ENCODE measurements around the gene ARHGEF40. TPM values are rescaled to one million over a fixed set of nuclear protein-coding genes. Genes with fewer than 3 reads are reported as not detected.

The ARHGEF40 gene
- total RNA-seq, 1 donor from 2014 or later: 4.1 TPM

DNA sequence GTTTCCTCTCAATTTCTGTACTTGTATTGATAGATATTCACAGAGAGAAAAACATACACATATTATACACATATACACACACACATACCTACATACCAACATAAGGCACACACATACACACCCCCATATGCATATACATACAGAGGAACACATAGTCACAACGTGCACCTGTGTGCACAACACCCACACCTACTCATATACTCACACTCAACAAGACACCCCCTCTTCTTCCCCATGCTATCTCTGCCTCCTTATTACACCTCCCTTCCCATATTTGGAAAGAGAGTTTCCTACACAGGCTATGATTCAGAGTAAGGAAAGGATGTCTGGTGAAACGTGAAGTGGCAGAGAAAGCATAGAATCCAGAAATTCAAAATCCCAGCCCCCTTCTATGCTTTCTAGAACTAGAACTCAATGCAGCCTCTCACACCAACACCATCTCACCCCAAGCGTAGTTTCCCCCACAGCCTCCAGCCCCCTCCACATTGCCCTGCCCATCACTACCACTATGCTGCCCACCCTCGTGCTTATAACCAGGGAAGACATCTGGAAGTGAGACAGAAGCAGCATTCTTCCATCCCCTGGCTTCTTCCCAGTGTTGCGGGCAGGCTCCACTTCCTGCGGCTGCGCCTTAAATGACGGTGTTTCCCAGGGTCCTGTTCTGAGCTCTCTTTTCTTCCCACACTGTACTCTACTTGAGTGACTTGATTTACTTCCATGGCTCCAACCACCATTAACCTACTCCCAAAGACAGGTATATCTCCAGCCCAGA is 10.1 kb upstream of the ARHGEF40 start:
- no peak for DNase-seq (ENCODE audit: low read depth, low spot score)

DNA sequence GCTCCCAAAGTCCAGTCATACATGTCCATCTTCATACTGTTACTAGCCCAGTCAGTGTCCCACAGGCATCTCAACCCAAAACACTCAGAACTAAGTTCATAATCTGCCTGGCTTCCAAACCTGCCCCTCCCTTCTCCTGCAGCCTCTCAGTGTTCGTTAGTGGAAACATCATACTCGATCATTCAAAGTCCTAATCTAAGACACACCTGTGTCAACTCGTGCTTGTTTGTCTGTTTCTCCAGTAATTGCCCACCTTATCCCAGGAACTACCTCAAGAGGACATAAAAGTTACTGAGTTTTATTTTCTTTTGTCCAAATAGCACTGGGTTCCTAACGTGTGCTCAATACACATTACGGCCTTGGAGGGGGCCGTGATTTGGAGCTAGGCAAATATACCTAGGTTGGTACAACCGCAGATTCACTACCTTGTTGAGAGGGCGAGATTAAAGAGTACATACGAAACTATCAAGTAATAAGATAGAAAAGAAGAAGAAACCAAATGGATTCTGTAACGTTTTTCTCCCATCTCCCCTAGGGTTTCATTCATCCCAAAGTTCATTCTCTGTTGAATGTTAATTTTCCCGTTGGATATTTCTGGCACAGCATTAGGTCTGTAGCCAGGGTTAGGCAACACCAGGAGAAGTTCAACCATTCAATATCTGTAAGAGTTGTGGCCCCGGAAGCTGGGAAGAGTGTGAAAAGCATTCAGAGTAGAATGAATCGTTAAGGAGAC is 9.3 kb upstream of the ARHGEF40 start:
- DNase-seq (ENCODE audit: low read depth, low spot score): no peak

DNA sequence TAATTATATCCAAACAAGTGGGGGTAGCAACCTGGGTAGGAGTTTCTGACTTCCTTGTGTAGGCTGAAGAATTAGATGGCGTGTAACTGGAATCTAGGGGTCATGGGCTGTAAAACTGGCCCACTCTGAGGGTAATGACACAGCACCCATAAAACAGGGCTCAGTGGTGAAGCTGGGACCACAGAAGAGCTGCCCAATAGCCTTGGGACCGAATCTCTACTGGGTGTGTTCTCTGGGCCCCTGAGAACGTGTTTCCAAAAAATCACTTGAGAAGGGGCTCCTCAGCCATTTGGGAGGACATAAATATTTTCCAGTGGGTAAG is 8.8 kb upstream of the ARHGEF40 start:
- DNase-seq (ENCODE audit: low read depth, low spot score): no peak

DNA sequence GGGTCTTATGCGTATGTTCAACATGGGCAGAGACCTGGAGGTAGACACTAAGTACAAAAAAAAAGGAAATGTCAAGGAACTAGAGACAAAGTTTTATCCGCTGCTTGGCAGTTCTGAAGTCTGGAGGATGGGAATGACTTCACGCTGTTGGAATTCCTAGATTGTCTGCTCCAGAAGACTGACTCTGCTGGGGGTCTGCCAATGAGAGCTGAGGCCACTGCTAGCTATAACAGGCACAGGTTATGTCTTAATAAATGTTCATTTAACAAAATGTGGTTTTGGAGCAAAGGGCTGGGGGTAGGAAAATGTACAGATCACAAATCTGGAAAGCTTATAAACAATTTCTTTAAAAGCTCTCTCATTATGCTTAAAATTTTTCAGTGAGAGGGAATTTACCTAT is 6.6 kb upstream of the ARHGEF40 start:
- no peak for DNase-seq (ENCODE audit: low read depth, low spot score)

DNA sequence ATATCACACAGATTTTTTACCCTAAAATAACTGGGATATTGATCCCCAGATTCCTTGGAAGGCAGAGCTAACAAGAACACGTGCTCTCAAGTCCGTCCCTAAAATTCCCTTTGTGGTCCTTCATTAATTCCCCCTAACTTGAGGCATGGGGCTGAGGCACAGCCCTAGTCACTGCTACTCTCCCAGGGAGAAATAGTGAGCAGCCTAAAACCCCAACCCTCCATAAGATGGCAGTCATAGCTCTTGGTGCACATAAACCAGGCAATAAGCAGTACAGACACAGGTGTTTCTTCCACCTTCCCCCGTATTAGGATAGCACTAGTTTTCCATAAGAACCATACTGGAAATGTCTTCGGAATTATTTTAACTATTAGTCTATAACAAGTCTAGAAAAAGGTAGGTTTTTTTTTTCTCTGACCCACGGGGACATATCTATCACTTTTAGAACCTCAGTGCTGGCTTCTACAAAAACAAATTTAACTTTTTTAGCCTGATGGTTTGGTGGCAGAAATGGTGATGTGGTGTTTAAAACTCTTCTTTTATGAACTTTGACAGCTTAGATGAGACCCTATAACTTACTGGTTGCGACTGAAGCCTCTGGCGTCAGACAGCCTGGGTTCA is 3.1 kb upstream of the ARHGEF40 start:
- no peak for DNase-seq (ENCODE audit: low read depth, low spot score)

DNA sequence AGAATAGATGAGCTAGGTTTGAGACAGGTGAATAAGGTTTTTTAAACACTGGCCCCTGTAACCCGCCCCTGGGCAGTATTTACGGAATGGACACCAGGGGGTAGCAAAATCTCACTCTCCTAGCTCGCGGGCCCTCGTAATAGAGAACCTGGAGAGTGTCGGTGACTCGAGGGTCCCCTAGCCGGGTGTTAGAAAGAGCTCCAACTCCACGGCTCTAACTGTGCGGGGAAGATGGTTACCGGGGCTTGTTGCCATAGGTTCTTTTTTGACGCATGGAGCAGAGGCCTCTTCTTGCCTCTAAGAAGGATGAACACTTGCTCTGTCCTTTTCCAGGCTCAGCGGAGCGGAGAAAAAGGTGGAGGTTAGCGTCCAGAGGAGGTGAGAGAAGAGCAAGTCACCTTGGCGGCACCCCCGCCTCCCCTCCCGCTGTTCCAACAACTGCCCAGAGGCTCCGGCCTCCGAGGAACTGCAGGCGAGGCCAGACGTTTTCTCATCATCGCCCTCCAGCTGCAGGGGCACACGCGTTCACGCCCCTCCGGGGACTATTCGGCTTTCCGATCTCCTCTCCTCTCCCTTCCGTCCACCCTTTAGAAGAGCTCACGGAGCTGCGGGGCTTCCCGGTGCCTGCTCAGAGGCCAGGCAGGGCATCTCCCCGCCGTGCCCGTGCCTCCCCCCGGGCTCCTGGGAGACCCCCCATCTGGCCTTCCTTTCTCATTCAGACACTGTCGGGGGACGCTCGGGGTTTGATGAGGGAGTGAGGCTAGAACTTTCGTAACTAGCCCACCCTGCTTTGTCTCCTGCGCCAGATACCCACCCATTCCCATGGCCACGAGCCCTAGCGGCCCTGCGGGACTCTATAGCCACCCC is 1.4 kb upstream of the ARHGEF40 start:
- no peak for DNase-seq (ENCODE audit: low read depth, low spot score)

DNA sequence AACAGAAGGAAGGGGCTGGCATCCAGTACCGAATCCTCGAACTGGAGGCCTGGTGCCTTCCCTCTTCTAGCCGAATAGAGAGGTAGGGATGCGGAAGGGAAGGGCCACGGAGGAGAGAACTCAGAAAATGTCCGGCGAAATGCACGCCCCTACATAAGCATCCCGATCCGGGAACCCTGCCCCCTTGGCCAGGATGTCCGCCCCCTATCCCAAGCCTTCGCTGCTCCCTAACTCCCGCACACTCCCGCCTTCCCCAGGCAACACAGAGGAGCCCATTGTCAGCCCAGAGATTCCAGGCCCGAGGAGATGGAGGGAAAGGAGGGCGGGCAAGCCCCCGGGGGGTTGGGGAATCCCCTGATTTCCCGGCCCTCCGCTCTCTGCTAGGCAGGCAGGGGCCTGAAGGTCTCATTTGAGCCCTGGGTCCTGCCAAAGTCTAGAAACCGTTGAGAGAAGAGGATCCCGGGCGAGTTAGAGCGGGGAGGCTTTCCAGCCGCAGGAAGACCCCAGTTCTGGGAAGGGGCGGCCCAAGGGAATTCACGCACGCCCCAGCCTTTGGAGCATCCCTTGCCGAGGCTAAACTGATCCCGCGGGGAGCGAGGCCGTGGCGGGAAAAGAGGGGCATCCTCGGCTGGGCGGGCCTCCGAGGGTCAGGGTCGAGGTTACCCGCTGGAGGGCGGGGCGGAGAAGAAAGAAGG is 569 bp upstream of the ARHGEF40 start:
- DNase-seq (ENCODE audit: low read depth, low spot score): no peak

DNA sequence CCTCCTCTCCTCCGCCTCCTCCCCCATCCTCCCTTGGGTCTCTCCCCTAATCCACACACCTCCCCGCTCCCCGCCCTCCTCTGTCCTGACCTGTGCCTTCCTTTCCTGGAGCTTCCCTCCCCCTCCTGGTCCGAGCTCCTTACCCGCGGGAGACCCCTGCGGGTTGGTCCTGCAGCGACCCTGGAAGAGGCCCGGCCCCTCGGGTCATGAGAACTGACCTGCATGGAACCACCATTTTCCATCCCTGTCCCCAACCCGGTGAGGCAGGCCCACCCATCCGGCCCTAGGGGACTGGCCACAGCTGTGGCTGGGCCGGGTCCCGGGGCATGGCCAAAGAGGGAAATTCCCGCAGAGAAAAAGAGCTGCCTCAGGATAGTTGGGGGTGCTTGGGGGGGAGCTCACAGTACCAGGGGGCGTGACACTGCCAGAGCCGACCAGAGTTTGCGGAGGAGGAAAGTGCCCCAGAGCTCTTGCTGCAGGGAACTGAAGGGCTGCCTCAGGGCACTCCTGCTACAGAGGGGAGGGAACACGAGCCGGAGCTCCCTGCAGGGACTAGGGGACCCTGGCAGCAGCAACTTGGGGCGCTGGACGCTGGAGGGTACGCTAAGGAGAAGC is 613 bp downstream of the ARHGEF40 start:
- no peak for DNase-seq (ENCODE audit: low read depth, low spot score)

DNA sequence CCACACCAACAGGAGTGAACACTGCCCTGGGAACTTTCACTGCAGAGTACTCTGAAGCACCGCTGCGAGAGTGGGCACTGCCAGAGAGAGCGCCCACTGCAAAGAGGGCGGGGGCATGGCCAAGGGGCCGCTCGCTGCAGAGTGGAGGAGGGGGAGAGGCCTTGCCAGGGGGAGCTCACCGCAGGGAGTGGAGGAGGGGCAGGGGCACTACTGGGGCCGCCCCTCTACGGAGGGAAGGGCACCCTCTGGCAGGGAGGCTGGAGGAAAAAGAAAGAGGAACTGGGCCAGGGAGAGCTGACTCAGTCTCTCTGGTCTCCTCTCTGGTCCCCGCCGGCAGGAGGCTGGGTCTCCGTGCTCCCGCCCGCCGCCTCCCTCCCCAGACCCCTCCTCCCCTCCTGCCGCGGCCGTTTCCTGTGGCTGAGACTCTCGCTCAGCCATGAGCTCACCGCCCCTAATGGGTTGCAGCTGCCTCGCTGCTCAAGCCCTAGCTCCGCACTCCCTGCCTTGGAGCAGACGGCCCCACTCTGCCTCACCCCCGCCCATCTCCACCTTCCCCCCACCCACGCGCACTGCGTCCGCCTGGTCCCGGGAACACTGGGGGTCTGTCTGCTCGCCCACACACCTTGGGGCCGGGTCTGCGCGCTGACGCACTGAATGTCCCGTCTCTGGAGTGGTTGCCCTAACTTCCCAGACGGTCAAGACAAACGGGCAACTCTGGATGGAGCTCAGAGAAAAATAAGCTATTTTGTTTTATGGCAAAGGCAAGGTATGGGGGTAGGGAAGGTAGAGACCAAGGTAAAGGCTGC is 1.3 kb downstream of the ARHGEF40 start:
- DNase-seq (ENCODE audit: low read depth, low spot score): peak; percentile 29

DNA sequence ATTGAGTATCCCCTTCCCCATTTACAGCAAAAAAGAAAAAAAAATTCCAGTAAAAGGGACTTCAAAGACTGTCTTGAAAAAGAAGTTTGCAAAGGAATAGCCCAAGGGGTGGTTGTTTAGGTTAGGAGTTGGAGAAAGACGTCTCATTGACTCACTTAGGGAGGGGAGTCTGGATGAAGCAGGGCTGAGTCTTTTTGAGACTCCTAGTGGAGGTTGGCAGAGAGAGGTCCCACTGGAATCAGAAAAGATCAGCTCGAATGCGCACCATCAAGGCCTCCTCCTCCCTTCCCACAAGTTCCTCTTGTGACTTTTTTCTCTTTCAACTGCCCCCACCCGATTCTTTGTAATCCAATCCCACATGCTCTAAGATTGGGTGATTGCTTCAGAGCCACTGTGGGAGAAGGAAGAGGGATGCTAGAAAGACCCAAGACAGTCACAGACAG is 1.9 kb downstream of the ARHGEF40 start:
- no peak for DNase-seq (ENCODE audit: low read depth, low spot score)

DNA sequence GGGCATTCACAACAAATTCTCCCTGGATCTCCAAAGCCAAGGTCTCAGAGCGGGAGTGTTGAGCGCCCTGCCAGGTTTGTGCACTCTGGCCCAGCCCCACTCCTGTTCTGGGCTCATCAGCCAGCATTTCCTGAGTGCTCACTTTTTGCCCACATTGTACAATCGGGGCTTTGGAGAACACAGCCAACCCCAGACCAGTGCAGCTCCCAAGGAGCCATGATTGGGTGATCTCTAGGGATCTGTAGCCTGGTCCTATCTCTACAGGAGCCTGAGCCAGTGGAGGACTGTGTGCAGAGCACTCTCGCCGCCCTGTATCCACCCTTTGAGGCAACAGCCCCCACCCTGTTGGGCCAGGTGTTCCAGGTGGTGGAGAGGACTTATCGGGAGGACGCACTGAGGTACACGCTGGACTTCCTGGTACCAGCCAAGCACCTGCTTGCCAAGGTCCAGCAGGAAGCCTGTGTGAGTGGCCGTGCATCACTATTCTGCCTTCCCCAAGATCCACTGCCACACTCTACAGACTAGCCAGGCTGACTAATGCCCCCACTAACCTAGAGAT is 2.8 kb downstream of the ARHGEF40 start:
- no peak for DNase-seq (ENCODE audit: low read depth, low spot score)

DNA sequence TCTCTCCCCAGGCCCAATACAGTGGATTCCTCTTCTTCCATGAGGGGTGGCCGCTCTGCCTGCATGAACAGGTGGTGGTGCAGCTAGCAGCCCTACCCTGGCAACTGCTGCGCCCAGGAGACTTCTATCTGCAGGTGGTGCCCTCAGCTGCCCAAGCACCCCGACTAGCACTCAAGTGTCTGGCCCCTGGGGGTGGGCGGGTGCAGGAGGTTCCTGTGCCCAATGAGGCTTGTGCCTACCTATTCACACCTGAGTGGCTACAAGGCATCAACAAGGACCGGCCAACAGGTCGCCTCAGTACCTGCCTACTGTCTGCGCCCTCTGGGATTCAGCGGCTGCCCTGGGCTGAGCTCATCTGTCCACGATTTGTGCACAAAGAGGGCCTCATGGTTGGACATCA is 3.8 kb downstream of the ARHGEF40 start:
- DNase-seq (ENCODE audit: low read depth, low spot score): no peak

DNA sequence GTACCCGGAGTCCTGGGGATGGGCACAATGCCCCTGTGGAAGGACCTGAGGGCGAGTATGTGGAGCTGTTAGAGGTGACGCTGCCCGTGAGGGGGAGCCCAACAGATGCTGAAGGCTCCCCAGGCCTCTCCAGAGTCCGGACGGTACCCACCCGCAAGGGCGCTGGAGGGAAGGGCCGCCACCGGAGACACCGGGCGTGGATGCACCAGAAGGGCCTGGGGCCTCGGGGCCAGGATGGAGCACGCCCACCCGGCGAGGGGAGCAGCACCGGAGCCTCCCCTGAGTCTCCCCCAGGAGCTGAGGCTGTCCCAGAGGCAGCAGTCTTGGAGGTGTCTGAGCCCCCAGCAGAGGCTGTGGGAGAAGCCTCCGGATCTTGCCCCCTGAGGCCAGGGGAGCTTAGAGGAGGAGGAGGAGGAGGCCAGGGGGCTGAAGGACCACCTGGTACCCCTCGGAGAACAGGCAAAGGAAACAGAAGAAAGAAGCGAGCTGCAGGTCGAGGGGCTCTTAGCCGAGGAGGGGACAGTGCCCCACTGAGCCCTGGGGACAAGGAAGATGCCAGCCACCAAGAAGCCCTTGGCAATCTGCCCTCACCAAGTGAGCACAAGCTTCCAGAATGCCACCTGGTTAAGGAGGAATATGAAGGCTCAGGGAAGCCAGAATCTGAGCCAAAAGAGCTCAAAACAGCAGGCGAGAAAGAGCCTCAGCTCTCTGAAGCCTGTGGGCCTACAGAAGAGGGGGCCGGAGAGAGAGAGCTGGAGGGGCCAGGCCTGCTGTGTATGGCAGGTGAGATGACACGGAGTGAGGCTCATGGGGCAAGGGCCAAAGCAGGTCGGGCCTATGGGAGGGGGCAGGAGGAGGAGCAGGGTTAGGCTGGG is 4.5 kb downstream of the ARHGEF40 start:
- DNase-seq (ENCODE audit: low read depth, low spot score): no peak

DNA sequence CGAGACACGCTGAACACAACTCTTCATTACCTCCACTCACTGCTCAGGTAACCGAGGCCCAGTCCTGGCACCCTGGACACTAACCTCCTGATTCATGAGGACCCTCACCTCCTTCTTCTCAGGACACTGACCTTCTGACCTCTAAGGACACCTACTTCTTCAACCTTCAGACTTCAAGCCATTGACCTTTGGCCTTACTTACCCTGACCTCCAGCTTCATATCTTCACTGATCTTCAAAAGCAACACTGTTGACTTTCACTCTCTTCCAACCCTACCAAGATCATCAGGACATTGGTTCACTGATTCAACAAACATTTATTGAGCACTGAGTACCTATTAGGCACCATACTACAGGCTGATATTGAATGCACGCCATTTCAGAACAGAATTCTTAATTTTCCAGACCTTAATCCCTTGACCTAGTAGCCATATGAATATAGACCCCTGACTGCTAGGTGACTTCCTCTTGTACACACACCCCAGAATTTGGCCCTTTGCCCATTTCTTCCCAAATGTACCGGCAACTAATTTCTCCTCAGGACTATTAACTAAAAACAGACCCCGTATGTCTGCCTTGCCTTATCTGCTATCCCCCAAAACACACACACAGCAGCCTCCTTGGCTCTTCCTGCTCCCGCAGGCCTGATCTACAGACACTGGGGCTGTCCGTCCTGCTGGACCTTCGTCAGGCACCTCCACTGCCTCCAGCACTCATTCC is 5.8 kb downstream of the ARHGEF40 start:
- DNase-seq (ENCODE audit: low read depth, low spot score): no peak

DNA sequence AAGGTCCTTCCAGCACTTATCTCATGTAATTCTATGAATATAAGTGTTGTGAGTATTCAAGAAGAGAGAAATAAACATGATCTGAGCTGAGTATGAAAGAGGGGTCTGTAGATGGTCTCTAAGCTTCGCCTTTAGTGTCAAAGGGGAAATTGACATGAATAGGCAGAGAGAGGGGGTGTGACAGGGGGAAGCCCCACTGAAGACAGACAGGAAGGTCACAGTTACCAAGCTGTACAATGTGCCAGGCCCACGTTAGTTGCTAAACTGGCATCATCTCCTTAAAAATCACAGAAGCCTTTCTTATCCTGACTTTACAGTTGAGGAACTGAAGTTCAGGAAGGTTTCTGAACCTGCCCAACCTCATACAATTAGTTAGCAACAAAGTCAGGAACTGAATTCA is 7.6 kb downstream of the ARHGEF40 start:
- no peak for DNase-seq (ENCODE audit: low read depth, low spot score)

DNA sequence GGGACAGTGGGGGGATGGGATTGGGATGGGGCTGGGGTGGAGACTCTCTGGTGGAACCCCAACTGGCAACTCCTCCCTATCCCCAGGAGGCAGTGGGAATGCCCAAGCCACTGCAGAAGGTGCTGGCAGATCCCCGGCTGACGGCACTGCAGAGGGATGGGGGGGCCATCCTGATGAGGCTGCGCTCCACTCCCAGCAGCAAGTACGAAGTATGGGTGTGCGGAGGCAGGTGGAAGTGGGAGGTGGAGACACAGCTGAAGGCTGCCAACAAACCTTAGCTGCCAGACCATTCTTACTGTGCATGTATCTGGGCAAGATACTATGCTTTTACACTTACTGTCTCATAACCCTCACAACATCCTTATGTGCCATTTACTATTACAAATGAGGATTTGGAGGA is 8.2 kb downstream of the ARHGEF40 start:
- no peak for DNase-seq (ENCODE audit: low read depth, low spot score)

DNA sequence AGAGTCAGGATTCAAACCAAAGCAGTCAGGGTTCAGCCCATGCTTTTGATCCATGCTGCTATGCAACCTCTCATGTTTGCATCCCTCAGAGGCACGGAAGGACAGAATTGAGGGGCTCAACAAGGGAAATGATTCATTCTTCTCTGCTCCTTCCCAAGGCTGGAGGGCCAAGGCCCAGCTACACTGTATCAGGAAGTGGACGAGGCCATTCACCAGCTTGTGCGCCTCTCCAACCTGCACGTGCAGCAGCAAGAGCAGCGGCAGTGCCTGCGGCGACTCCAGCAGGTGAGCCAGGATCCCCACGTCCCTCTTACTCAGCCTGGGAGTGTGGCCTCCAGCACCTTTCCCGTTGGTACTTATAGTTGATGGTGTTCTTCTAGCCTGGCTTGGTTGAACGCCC is 8.6 kb downstream of the ARHGEF40 start:
- DNase-seq (ENCODE audit: low read depth, low spot score): no peak
